ENCODE measurements around the gene HSPB2. TPM values are rescaled to one million over a fixed set of nuclear protein-coding genes. Genes with fewer than 3 reads are reported as not detected.

Gene HSPB2
- total RNA-seq, 2 donors from 2014 or later, result not detected

GRCh38 chr11:111937844-111938243 is 25.3 kb downstream of the HSPB2 start:
- no peak for TF ChIP-seq CTCF (IDR thresholded peaks at IDR 0.05)
- no peak for DNase-seq
- no peak overlapping the region for H3K4me3 ChIP-seq
- no peaks in the 10 kb centered on the region for H3K9me3 ChIP-seq
- peaks cover 14% of the 10 kb centered on the region for H3K4me1 ChIP-seq
- intact Hi-C loops (cut with DNase I), result loop anchor here (5.0 kb wide), 1 partner anchor 39 kb away; no protein-coding TSS in a partner anchor
- H3K27ac ChIP-seq, result peak overlapping the region in 1 of 4 donors; percentile 56
- H3K27me3 ChIP-seq, result no peaks in the 10 kb centered on the region
- no peak for ATAC-seq
- H3K36me3 ChIP-seq (replicated peaks in 1 of 2; ENCODE audit: insufficient read depth in 1 of 2, low read depth in 2 of 2), result no peaks in the 10 kb centered on the region
- WGBS, 2 donors, result 70 to 78% methylated on average over 7 of the region's 7 CpGs

GRCh38 chr11:111938687-111939160 is 26.2 kb downstream of the HSPB2 start:
- WGBS, 2 donors, result 57 to 66% methylated on average over 7 of the region's 7 CpGs
- ATAC-seq (no peak), DNase-seq (no peak)
- intact Hi-C loops (cut with DNase I), result loop anchor here (5.0 kb wide), 1 partner anchor 39 kb away; no protein-coding TSS in a partner anchor
- no peak overlapping the region for H3K27ac ChIP-seq
- H3K9me3 ChIP-seq, result no peaks in the 10 kb centered on the region
- no peaks in the 10 kb centered on the region for H3K36me3 ChIP-seq (replicated peaks in 1 of 2; ENCODE audit: insufficient read depth in 1 of 2, low read depth in 2 of 2)
- no peak overlapping the region for H3K4me3 ChIP-seq
- TF ChIP-seq CTCF (IDR thresholded peaks at IDR 0.05), result no peak
- peaks cover 14% of the 10 kb centered on the region for H3K4me1 ChIP-seq
- H3K27me3 ChIP-seq, result no peaks in the 10 kb centered on the region

- intact Hi-C loops (cut with DNase I), result loop anchor here (5.0 kb wide), 1 partner anchor 37 kb away; no protein-coding TSS in a partner anchor
- TF ChIP-seq CTCF (IDR thresholded peaks at IDR 0.05) (no peak), POLR2A (IDR thresholded peaks at IDR 0.05) (no peak)
- ATAC-seq, result no peak
- no peaks in the 10 kb centered on the region for H3K27me3 ChIP-seq
- no peaks in the 10 kb centered on the region for H3K9me3 ChIP-seq
- no peak overlapping the region for H3K27ac ChIP-seq
- 71 to 74% methylated on average over 4 of the region's 4 CpGs for WGBS, 2 donors
- H3K36me3 ChIP-seq (replicated peaks in 1 of 2; ENCODE audit: insufficient read depth in 1 of 2, low read depth in 2 of 2), result no peaks in the 10 kb centered on the region
- H3K4me3 ChIP-seq, result no peak overlapping the region
- H3K4me1 ChIP-seq, result peaks cover 14% of the 10 kb centered on the region
- DNase-seq, result no peak
Observed at GRCh38 chr11:111939836-111940604, 27.5 kb downstream of the HSPB2 start.

- intact Hi-C loops (cut with DNase I), result no loop called here
- H3K27me3 ChIP-seq, result no peaks in the 10 kb centered on the region
- 67 to 81% methylated on average over 5 of the region's 5 CpGs for WGBS, 2 donors
- peaks cover 7% of the 10 kb centered on the region for H3K4me1 ChIP-seq
- H3K27ac ChIP-seq, result no peak overlapping the region
- TF ChIP-seq CTCF (IDR thresholded peaks at IDR 0.05), result no peak
- no peak for TF ChIP-seq POLR2A (IDR thresholded peaks at IDR 0.05)
- ATAC-seq (no peak), DNase-seq (no peak)
- no peak overlapping the region for H3K4me3 ChIP-seq
- no peaks in the 10 kb centered on the region for H3K9me3 ChIP-seq
- H3K36me3 ChIP-seq (replicated peaks in 1 of 2; ENCODE audit: insufficient read depth in 1 of 2, low read depth in 2 of 2), result no peaks in the 10 kb centered on the region
Observed at GRCh38 chr11:111941963-111942362, 29.4 kb downstream of the HSPB2 start.

- H3K27ac ChIP-seq, result no peak overlapping the region
- no peak for DNase-seq
Observed at GRCh38 chr11:111942829-111943228, 30.3 kb downstream of the HSPB2 start.

More at GRCh38 chr11:111942829-111943228, 30.3 kb downstream of the HSPB2 start:
- Histone ChIP-seq H3K36me3 (replicated peaks in 1 of 2; ENCODE audit: insufficient read depth in 1 of 2, low read depth in 2 of 2) (no peaks in the 10 kb centered on the region), H3K9me3 (no peaks in the 10 kb centered on the region), H3K4me3 (no peak overlapping the region), H3K27me3 (no peaks in the 10 kb centered on the region), H3K4me1 (peaks cover 1% of the 10 kb centered on the region)
- no peak for ATAC-seq
- intact Hi-C loops (cut with DNase I), result no loop called here
- no peak for TF ChIP-seq CTCF (IDR thresholded peaks at IDR 0.05)
- TF ChIP-seq POLR2A (IDR thresholded peaks at IDR 0.05), result no peak
- WGBS, 2 donors, result 87 to 90% methylated on average over 7 of the region's 7 CpGs
